Neural crest cell (in vitro differentiated cells): ENCODE results near the gene ARL6. TPM values are rescaled to one million over a fixed set of nuclear protein-coding genes. Genes with fewer than 3 reads are reported as not detected.

Source experiments
- DNase-seq: peaks from one replicate; pipeline ENCODE4 v3.0.0; 2021; ENCODE audit warnings: low read depth, mixed read lengths, low spot score
- H3K27ac Mint-ChIP-seq: one replicate; pipeline ENCODE4 v1.8.0; 2021; ENCODE audit warnings: mild to moderate bottlenecking, mixed read lengths; ENCODE audit not compliant: unreplicated experiment
- H3K27me3 Mint-ChIP-seq: 2 replicates; pipeline ENCODE4 v1.8.0; 2021; ENCODE audit warnings: low read depth, mild to moderate bottlenecking, mixed read lengths
- H3K36me3 Mint-ChIP-seq: 2 replicates; pipeline ENCODE4 v1.8.0; 2021; ENCODE audit warnings: low read depth, mild to moderate bottlenecking, mixed read lengths
- H3K4me1 Mint-ChIP-seq: 2 replicates; pipeline ENCODE4 v1.8.0; 2021; ENCODE audit warnings: mixed read lengths
- H3K4me3 Mint-ChIP-seq: one replicate; pipeline ENCODE4 v1.8.0; 2021; ENCODE audit warnings: mild to moderate bottlenecking, mixed read lengths
- H3K9me3 Mint-ChIP-seq: 2 replicates; pipeline ENCODE4 v1.8.0; 2021; ENCODE audit warnings: mixed read lengths
- CTCF ChIP-seq: fragments of 200-600 bp; sonication (generic); conservative IDR thresholded peaks from 2 replicates; pipeline ENCODE4 v1.5.0; 2021; ENCODE audit warnings: antibody characterized with exemption, mild to moderate bottlenecking
- long read RNA-seq: library from polyadenylated mRNA; unstranded; transcript quantifications from one replicate; pipeline ENCODE4 v2.0.0, GENCODE V29; 2020
- total RNA-seq: library from RNA; stranded (reverse); gene quantifications from 2 replicates; pipeline ENCODE4 v1.2.1, GENCODE V29; 2021

The ARL6 gene
- 6.8 and 8.3 TPM in 2 replicates for total RNA-seq
- long read RNA-seq, full-length matches to known transcripts = 10 of 17 reads
- long read RNA-seq, partial matches to known transcripts = 3 of 17 reads
- long read RNA-seq, other reads (novel, unspliced or antisense) = 4 of 17 reads

- H3K36me3 Mint-ChIP-seq = peaks cover 2% of the 10 kb centered on the region
- TF ChIP-seq CTCF = no peak
- H3K27ac Mint-ChIP-seq = peak within 1 kb of the TSS; percentile 98
- H3K4me1 Mint-ChIP-seq = peaks cover 39% of the 10 kb centered on the region
- no peaks in the 10 kb centered on the region for H3K27me3 Mint-ChIP-seq
- no peaks in the 10 kb centered on the region for H3K9me3 Mint-ChIP-seq
- DNase-seq = peak; percentile 72
- H3K4me3 Mint-ChIP-seq = peak within 1 kb of the TSS; percentile 97
Observed at GRCh38 chr3:97764407-97765238, at the start of gene ARL6. TSS of gene ARL6 (plus strand) at chr3:97764758. CDS start at chr3:97768108, 3,350 bp downstream.

GRCh38 chr3:97719156-97719821, 45.3 kb upstream of the ARL6 start:
- peak; percentile 95 for TF ChIP-seq CTCF
- no peaks in the 10 kb centered on the region for H3K4me1 Mint-ChIP-seq
- no peaks in the 10 kb centered on the region for H3K9me3 Mint-ChIP-seq
- H3K27me3 Mint-ChIP-seq = no peaks in the 10 kb centered on the region
- peak; percentile 72 for DNase-seq
- no peak overlapping the region for H3K4me3 Mint-ChIP-seq
- no peaks in the 10 kb centered on the region for H3K36me3 Mint-ChIP-seq
- H3K27ac Mint-ChIP-seq = no peak overlapping the region

GRCh38 chr3:97720417-97720816, 44.1 kb upstream of the ARL6 start:
- Mint-ChIP-seq H3K27me3 (no peaks in the 10 kb centered on the region), H3K4me3 (no peak overlapping the region), H3K4me1 (no peaks in the 10 kb centered on the region)

GRCh38 chr3:97721446-97721845, 43.1 kb upstream of the ARL6 start:
- DNase-seq = no peak
- no peaks in the 10 kb centered on the region for H3K4me1 Mint-ChIP-seq
- no peaks in the 10 kb centered on the region for H3K36me3 Mint-ChIP-seq
- no peaks in the 10 kb centered on the region for H3K9me3 Mint-ChIP-seq
- no peak overlapping the region for H3K27ac Mint-ChIP-seq
- TF ChIP-seq CTCF = no peak
- no peaks in the 10 kb centered on the region for H3K27me3 Mint-ChIP-seq
- no peak overlapping the region for H3K4me3 Mint-ChIP-seq

More at GRCh38 chr3:97720417-97720816, 44.1 kb upstream of the ARL6 start:
- TF ChIP-seq CTCF = no peak
- H3K9me3 Mint-ChIP-seq = no peaks in the 10 kb centered on the region
- H3K36me3 Mint-ChIP-seq = no peaks in the 10 kb centered on the region
- H3K27ac Mint-ChIP-seq = no peak overlapping the region
- no peak for DNase-seq

GRCh38 chr3:97736928-97737327, 27.6 kb upstream of the ARL6 start:
- Mint-ChIP-seq H3K4me3 (no peak overlapping the region), H3K4me1 (peaks cover 3% of the 10 kb centered on the region), H3K27ac (no peak overlapping the region), H3K36me3 (no peaks in the 10 kb centered on the region), H3K27me3 (peaks cover 3% of the 10 kb centered on the region), H3K9me3 (peaks cover 3% of the 10 kb centered on the region)
- DNase-seq = no peak
- TF ChIP-seq CTCF = no peak
